ENCODE data around the gene DCP1B. TPM values are rescaled to one million over a fixed set of nuclear protein-coding genes. Genes with fewer than 3 reads are reported as not detected.

Gene DCP1B
- total and polyA plus RNA-seq, 12 donors = 1.1 to 4.9 (median 2.0) TPM

DNA sequence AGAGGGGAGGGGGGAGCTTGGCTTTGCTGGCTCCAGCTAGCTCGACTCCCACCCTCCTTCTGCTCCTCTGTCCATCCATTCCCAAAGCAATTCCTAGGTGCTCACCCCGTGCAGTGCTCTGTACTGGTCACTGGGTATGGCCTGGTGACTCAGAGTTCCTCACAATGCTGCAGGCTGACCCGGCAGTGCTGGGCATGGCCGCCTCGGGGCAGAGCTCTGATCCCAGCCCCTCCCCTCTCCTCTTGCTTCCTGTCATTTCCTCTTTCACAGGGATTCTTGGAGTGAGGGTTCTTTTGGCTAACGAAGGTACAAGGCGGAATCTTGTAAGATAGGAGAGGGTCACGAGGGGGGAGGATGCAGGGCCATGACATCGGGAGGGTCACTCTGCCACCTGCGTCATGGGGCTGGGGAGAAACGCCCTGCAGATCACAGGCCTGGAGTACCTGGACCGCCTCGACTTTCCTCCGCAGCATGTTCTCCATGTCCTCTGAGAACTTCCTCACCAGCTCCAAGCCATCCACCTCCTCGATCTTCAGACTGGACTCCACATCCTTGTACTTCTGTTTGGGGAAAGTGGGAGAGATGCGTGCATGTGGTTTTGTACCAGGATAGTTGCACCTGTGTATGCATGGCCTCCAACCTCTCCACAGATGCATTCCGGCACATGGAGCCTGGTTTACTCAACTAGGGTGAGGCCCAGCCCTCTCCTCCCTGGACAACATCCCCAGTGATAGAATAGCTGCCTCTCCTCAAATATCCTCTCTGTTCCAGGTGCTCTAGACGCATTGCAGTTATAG, 91.5 kb downstream of the DCP1B start:
- intact Hi-C loops (cut with DNase I) = loop anchor here in 1 of 10 donors (5.0 kb wide), 1 partner anchor 80 kb away; no protein-coding TSS in a partner anchor
- Histone ChIP-seq H3K4me3 (no peak overlapping the region), H3K9me3 (no peaks in the 10 kb centered on the region), H3K27ac (no peak overlapping the region), H3K4me1 (peaks cover 6 to 23% (median 13%) of the 10 kb centered on the region in 9 donors), H3K36me3 (no peaks in the 10 kb centered on the region), H3K27me3 (peaks cover 0 to 12% (median 5%) of the 10 kb centered on the region in 7 donors)
- ATAC-seq (no peak), DNase-seq (no peak)
- TF ChIP-seq, protein P1, sequence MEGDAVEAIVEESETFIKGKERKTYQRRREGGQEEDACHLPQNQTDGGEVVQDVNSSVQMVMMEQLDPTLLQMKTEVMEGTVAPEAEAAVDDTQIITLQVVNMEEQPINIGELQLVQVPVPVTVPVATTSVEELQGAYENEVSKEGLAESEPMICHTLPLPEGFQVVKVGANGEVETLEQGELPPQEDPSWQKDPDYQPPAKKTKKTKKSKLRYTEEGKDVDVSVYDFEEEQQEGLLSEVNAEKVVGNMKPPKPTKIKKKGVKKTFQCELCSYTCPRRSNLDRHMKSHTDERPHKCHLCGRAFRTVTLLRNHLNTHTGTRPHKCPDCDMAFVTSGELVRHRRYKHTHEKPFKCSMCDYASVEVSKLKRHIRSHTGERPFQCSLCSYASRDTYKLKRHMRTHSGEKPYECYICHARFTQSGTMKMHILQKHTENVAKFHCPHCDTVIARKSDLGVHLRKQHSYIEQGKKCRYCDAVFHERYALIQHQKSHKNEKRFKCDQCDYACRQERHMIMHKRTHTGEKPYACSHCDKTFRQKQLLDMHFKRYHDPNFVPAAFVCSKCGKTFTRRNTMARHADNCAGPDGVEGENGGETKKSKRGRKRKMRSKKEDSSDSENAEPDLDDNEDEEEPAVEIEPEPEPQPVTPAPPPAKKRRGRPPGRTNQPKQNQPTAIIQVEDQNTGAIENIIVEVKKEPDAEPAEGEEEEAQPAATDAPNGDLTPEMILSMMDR (IDR thresholded peaks at IDR 0.05) = no peak
- 75 to 83% methylated on average over 18 of the region's 18 CpGs for WGBS, 2 donors

DNA sequence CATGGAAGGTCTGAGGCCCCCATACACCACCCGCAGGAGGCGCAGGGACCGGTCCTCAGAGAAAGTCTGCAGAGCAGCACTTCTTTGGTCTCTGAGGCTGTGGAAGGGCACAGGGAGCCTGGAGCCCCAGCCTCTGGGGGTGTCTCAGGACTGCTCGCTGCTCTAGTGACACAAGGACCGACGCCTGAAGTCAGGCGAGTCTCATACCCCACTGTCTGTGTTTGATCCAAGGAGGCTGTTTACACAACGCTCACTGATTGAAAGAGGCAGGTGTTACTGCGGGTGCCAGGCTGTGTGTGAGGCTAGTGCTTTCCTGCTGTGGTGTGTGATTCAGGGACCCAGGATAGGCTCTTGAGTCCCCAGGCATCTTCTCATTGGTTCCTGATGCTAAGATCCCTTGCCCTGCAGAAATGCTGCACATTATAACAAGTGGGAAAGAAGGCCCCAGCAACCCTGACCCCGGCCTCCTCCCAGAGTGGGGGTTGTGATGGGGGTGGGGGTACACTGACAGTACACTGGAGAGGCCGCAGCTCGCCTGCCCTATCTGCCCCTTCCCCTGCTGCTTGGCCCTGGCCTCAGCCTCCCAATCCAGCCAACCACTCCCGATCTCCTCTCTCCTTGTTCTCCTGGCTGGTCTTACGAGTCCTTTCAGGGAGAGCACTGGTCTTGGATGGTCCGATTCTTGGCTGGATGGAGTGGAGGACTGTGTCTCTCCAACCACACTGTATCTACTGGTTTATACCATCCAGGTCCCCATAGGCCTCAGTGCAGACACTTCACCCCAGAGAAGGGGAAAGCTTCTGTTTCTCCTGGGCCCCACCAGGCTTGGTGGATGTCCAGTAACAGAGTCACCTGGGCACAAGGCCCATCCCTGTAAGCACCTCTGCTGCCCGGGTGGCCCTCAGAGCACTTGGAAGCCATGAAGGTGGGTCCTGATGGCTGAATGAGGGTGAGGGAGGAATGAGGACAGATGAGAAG, 92.4 kb downstream of the DCP1B start:
- Histone ChIP-seq H3K27me3 (peaks cover 0 to 12% (median 5%) of the 10 kb centered on the region in 7 donors), H3K27ac (no peak overlapping the region), H3K4me1 (peaks cover 0 to 14% (median 6%) of the 10 kb centered on the region in 9 donors), H3K4me3 (no peak overlapping the region), H3K9me3 (peaks cover 0 to 5% (median 0%) of the 10 kb centered on the region in 11 donors), H3K36me3 (no peaks in the 10 kb centered on the region)
- ATAC-seq = no peak
- no peak for DNase-seq
- intact Hi-C loops (cut with DNase I) = loop anchor here in 1 of 10 donors (5.0 kb wide), 1 partner anchor 80 kb away; no protein-coding TSS in a partner anchor
- 87 to 92% methylated on average over 16 of the region's 16 CpGs for whole genome bisulfite sequencing, 2 donors
- TF ChIP-seq, protein P1 (IDR thresholded peaks at IDR 0.05) = no peak

DNA sequence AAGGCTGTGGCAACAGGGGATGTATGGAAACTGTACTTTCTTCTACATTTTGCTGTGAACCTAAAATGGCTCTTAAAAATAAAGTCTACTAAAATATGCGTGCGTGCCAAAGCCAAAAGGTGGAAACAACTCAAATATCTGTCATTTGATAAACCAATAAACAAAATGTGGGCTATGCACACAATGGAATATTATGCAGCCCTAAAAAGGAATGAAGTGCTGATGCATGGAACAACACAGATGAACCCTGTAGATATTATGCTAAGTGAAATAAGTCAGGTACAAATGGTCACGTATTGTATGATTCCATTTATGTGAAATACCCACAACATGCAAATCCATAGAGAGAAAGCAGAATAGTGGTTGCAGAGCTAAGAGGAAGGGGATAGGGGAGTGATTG, 93.8 kb downstream of the DCP1B start:
- H3K9me3 ChIP-seq = peaks cover 0 to 19% (median 5%) of the 10 kb centered on the region in 11 donors
- H3K27ac ChIP-seq = no peak overlapping the region
- DNase-seq (no peak), ATAC-seq (no peak)
- H3K4me3 ChIP-seq = no peak overlapping the region
- peaks cover 0 to 12% (median 5%) of the 10 kb centered on the region in 7 donors for H3K27me3 ChIP-seq
- TF ChIP-seq, protein P1 (IDR thresholded peaks at IDR 0.05) = no peak
- H3K36me3 ChIP-seq = no peaks in the 10 kb centered on the region
- intact Hi-C loops (cut with DNase I) = loop anchor here in 1 of 10 donors (5.0 kb wide), 1 partner anchor 78 kb away; no protein-coding TSS in a partner anchor
- 89 to 93% methylated on average over 3 of the region's 3 CpGs for WGBS, 2 donors
- H3K4me1 ChIP-seq = peaks cover 0 to 6% (median 0%) of the 10 kb centered on the region in 9 donors

DNA sequence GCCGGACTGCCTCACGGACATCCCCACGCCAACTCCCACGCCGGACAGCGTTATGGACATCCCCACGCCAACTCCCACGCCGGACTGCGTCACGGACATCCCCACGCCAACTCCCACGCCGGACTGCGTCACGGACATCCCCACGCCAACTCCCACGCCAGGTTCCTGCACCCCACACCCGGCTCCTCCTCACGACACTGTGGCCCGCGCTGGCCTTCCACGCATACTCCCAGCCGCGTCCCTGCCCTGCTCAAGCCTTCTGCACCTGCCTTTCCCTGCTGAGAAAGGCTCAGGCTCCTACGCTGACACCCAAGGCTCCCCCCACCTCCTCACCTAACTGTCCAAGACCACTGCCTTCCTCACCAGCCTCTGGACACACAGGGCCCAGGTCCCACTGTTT, 95.5 kb downstream of the DCP1B start:
- peaks cover 0 to 6% (median 0%) of the 10 kb centered on the region in 9 donors for H3K4me1 ChIP-seq
- peaks cover 0 to 37% (median 22%) of the 10 kb centered on the region in 11 donors for H3K9me3 ChIP-seq
- no peak for ATAC-seq
- H3K27me3 ChIP-seq = peaks cover 0 to 12% (median 5%) of the 10 kb centered on the region in 7 donors
- H3K36me3 ChIP-seq = no peaks in the 10 kb centered on the region
- TF ChIP-seq, protein P1 (IDR thresholded peaks at IDR 0.05) = no peak
- no peak overlapping the region for H3K4me3 ChIP-seq
- 97% methylated on average over 26 of the region's 26 CpGs for WGBS, 2 donors
- H3K27ac ChIP-seq = no peak overlapping the region
- no peak for DNase-seq
- intact Hi-C loops (cut with DNase I) = loop anchor here in 1 of 10 donors (10.0 kb wide), 1 partner anchor 54 kb away; no protein-coding TSS in a partner anchor

All from heart right ventricle (tissue), 16 donors.